Measurements from ENCODE around the gene NFATC3.

DNA sequence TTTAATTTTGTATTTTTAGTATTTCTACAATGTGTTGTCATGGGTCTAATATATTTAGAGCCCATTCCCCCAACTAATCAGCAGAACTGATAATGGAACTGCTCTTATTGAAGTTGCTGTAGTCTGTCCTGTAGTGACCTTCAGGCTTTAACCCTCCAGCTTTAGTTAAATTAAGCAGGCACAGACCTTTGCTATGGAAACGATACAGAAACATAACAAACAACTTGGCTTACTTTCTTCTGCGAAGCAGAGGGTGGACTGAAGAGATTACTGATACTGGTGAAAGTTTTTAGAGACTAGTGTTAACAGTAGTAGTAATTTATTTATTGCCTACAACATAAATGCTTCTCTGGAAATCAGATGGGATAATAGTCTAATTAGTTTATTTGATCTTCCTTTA is 61.4 kb downstream of the NFATC3 start:
- no peak for TF ChIP-seq CTCF (IDR thresholded peaks at IDR 0.05; ENCODE audit: control extremely low read depth in 1 of 3, insufficient read depth in 1 of 3, low read depth in 1 of 3, low read length in 3 of 3)
- TF ChIP-seq, protein P1, sequence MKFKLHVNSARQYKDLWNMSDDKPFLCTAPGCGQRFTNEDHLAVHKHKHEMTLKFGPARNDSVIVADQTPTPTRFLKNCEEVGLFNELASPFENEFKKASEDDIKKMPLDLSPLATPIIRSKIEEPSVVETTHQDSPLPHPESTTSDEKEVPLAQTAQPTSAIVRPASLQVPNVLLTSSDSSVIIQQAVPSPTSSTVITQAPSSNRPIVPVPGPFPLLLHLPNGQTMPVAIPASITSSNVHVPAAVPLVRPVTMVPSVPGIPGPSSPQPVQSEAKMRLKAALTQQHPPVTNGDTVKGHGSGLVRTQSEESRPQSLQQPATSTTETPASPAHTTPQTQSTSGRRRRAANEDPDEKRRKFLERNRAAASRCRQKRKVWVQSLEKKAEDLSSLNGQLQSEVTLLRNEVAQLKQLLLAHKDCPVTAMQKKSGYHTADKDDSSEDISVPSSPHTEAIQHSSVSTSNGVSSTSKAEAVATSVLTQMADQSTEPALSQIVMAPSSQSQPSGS (IDR thresholded peaks at IDR 0.05; ENCODE audit: low read length) = no peak
- TF ChIP-seq TBP (IDR thresholded peaks at IDR 0.05; ENCODE audit: low read depth, low read length) = no peak

Data from H1 (cell line).